Caco-2 (cell line): ENCODE measurements around the gene PSMD13. TPM values are rescaled to one million over a fixed set of nuclear protein-coding genes. Genes with fewer than 3 reads are reported as not detected.
"Not testable (repeated sequence)": the region's sequence is repeated elsewhere in the genome, so short reads cannot be mapped to it uniquely, and the experiment has no call there.

Experiments used
- BruUV-seq: library from RNA; stranded (reverse); fragments of 400-500 nt; replicated peaks from 2 replicates; lab custom pipeline; 2021; lab: Mats Ljungman, UMichigan
- CTCF ChIA-PET: fragments of 300-600 bp; sonication (Branson Sonifier 250); formaldehyde crosslinking; loops from one replicate; lab custom pipeline; 2022; ENCODE audit warnings: antibody characterized with exemption; lab: Charles Lee
- POLR2A ChIA-PET: fragments of 300-600 bp; sonication (Branson Sonifier 250); formaldehyde crosslinking; loops from one replicate; lab custom pipeline; 2022; ENCODE audit warnings: antibody characterized with exemption; lab: Charles Lee
- DNase-seq, 2 experiments: peaks; one replicate each; pipeline versions ENCODE4 v3.0.0 to v3.0.0-alpha.2; 2020 to 2022
- H3K27me3 ChIP-seq: replicated peaks from 2 replicates; pipeline ENCODE4 v1.6.0; 2011; ENCODE audit warnings: low read length; ENCODE audit not compliant: control insufficient read depth, insufficient read depth
- H3K36me3 ChIP-seq: 2 replicates; pipeline ENCODE4 v1.5.1; 2011; ENCODE audit warnings: low read length; ENCODE audit not compliant: control insufficient read depth, insufficient read depth
- H3K4me1 ChIP-seq: fragments of 250-450 bp; sonication (Bioruptor Pico); 2 replicates; pipeline ENCODE4 v1.5.1; 2020; ENCODE audit warnings: mild to moderate bottlenecking
- H3K4me3 ChIP-seq: 2 replicates; pipeline ENCODE4 v1.5.1; 2011; ENCODE audit warnings: low read depth, mild to moderate bottlenecking, control low read depth, low read length
- H3K9me3 ChIP-seq: fragments of 250-450 bp; sonication (Bioruptor Pico); 2 replicates; pipeline ENCODE4 v1.5.1; 2020; ENCODE audit warnings: mild to moderate bottlenecking, moderate library complexity
- H3K27ac Mint-ChIP-seq: one replicate; pipeline ENCODE4 v1.8.0; 2022; ENCODE audit warnings: mixed read lengths; ENCODE audit not compliant: unreplicated experiment
- H3K27me3 Mint-ChIP-seq: one replicate; pipeline ENCODE4 v1.8.0; 2022; ENCODE audit warnings: mixed read lengths; ENCODE audit not compliant: insufficient read depth, unreplicated experiment
- H3K36me3 Mint-ChIP-seq: one replicate; pipeline ENCODE4 v1.8.0; 2022; ENCODE audit warnings: mild to moderate bottlenecking, mixed read lengths; ENCODE audit not compliant: insufficient read depth, unreplicated experiment
- H3K4me1 Mint-ChIP-seq: one replicate; pipeline ENCODE4 v1.8.0; 2022; ENCODE audit warnings: low read depth, mixed read lengths; ENCODE audit not compliant: unreplicated experiment
- H3K4me3 Mint-ChIP-seq: one replicate; pipeline ENCODE4 v1.8.0; 2022; ENCODE audit warnings: mild to moderate bottlenecking, moderate library complexity, mixed read lengths; ENCODE audit not compliant: unreplicated experiment
- H3K9me3 Mint-ChIP-seq: one replicate; pipeline ENCODE4 v1.8.0; 2022; ENCODE audit warnings: mixed read lengths; ENCODE audit not compliant: unreplicated experiment
- intact Hi-C: fragments of 100-400 bp; cut with micrococcal nuclease; formaldehyde crosslinking; loops from one replicate; pipeline ENCODE4 v1.10.0; 2022; ENCODE audit not compliant: unreplicated experiment
- total RNA-seq: library from RNA; stranded (reverse); gene quantifications from 2 replicates; pipeline ENCODE4 v1.2.3, GENCODE V29; 2022
- TF ChIP-seq, protein P1 (sequence below), 2 experiments: fragments of 200-600 bp in 1 of 2; IDR thresholded peaks; 1 replicate in 1 of 2; 2 replicates in 1 of 2; pipeline versions ENCODE4 v1.5.1 to v1.8.0; 2011 to 2022; ENCODE audit warnings: antibody characterized with exemption in 1 of 2, control low read depth in 1 of 2, inconsistent platforms in 1 of 2, low read depth in 1 of 2, low read length in 1 of 2, mild to moderate bottlenecking in 1 of 2, moderate library complexity in 1 of 2; ENCODE audit not compliant: insufficient read depth in 1 of 2, severe bottlenecking in 1 of 2, unreplicated experiment in 1 of 2

The PSMD13 gene
- total RNA-seq, 1 experiment from 2014 or later = 172 TPM

- H3K4me3 Mint-ChIP-seq, H3K27me3 ChIP-seq, H3K27me3 Mint-ChIP-seq, intact Hi-C loops, H3K36me3 ChIP-seq, POLR2A ChIA-PET, H3K27ac Mint-ChIP-seq, H3K4me3 ChIP-seq, H3K4me1 ChIP-seq, H3K9me3 Mint-ChIP-seq, H3K9me3 ChIP-seq, BruUV-seq, H3K4me1 Mint-ChIP-seq, H3K36me3 Mint-ChIP-seq, CTCF ChIA-PET: not testable (repeated sequence)
- DNase-seq = peak; percentile 66 to 72
- TF ChIP-seq, protein P1, sequence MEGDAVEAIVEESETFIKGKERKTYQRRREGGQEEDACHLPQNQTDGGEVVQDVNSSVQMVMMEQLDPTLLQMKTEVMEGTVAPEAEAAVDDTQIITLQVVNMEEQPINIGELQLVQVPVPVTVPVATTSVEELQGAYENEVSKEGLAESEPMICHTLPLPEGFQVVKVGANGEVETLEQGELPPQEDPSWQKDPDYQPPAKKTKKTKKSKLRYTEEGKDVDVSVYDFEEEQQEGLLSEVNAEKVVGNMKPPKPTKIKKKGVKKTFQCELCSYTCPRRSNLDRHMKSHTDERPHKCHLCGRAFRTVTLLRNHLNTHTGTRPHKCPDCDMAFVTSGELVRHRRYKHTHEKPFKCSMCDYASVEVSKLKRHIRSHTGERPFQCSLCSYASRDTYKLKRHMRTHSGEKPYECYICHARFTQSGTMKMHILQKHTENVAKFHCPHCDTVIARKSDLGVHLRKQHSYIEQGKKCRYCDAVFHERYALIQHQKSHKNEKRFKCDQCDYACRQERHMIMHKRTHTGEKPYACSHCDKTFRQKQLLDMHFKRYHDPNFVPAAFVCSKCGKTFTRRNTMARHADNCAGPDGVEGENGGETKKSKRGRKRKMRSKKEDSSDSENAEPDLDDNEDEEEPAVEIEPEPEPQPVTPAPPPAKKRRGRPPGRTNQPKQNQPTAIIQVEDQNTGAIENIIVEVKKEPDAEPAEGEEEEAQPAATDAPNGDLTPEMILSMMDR (IDR thresholded peaks at IDR 0.05; ENCODE audit: insufficient read depth in 1 of 2, low read depth in 1 of 2, low read length in 1 of 2, severe bottlenecking in 1 of 2, unreplicated experiment in 1 of 2) = peak; percentile 29 to 32
These were observed 45.0 kb upstream of the PSMD13 start for GRCh38 chr11:191490-192478.

DNA sequence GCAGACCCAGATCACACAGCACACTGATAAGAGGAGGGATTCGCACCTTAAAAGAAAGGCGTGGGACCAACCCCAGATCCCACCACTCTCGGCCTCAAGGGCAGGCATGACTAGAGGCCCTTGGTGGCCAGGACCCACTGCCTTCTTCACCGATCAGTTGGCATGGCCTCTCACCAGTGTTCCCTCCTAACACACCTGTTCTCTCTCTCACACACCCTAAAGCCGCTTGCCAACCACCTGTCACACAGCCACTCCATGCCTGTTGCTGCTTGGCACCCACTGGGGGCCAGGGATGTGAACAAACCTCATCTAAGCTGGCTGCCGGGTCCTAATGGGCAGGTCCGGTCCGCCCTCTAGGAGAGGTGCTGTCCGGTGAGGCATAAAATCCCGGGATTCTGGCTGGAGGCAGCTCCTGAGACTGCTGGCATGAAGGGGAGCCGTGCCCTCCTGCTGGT is 44.1 kb upstream of the PSMD13 start, which contains the start of gene SCGB1C1:
SCGB1C1 (plus strand) TSS at position 405 of the 455 bp plus-strand sequence; CDS start at position 427, 22 bp downstream.
- H3K36me3 Mint-ChIP-seq, BruUV-seq, H3K27me3 ChIP-seq, POLR2A ChIA-PET, H3K4me1 ChIP-seq, H3K4me3 Mint-ChIP-seq, H3K4me3 ChIP-seq, H3K9me3 ChIP-seq, CTCF ChIA-PET, H3K27me3 Mint-ChIP-seq, H3K27ac Mint-ChIP-seq, H3K9me3 Mint-ChIP-seq, intact Hi-C loops, H3K4me1 Mint-ChIP-seq, H3K36me3 ChIP-seq: not testable (repeated sequence)
- DNase-seq = peak in 1 of 2 experiments; percentile 31

GRCh38 chr11:193481-193880 is 43.3 kb upstream of the PSMD13 start:
- DNase-seq = peak in 1 of 2 experiments; percentile 20
- H3K4me1 Mint-ChIP-seq, H3K27me3 ChIP-seq, H3K4me1 ChIP-seq, H3K4me3 Mint-ChIP-seq, H3K9me3 ChIP-seq, CTCF ChIA-PET, BruUV-seq, H3K4me3 ChIP-seq, H3K36me3 Mint-ChIP-seq, POLR2A ChIA-PET, H3K9me3 Mint-ChIP-seq, intact Hi-C loops, H3K27me3 Mint-ChIP-seq, H3K27ac Mint-ChIP-seq, H3K36me3 ChIP-seq: not testable (repeated sequence)
